Measurements from ENCODE around the gene HPCAL4. TPM values are rescaled to one million over a fixed set of nuclear protein-coding genes. Genes with fewer than 3 reads are reported as not detected.

The HPCAL4 gene
- total RNA-seq, 1 experiment from 2014 or later = not detected

GRCh38 chr1:39720094-39720999, 29.1 kb upstream of the HPCAL4 start:
- no peak overlapping the region for H3K4me3 ChIP-seq (ENCODE audit: insufficient read depth, low read depth, low read length)
- H3K36me3 ChIP-seq (replicated peaks; ENCODE audit: control insufficient read depth, insufficient read depth, low read length) = no peaks in the 10 kb centered on the region
- no peak for DNase-seq
- peaks cover 87% of the 10 kb centered on the region for H3K27me3 ChIP-seq (ENCODE audit: control insufficient read depth, insufficient read depth, low read length)

- H3K36me3 ChIP-seq (replicated peaks; ENCODE audit: control insufficient read depth, insufficient read depth, low read length) = no peaks in the 10 kb centered on the region
- DNase-seq = no peak
- no peak overlapping the region for H3K4me3 ChIP-seq (ENCODE audit: insufficient read depth, low read depth, low read length)
- H3K27me3 ChIP-seq (ENCODE audit: control insufficient read depth, insufficient read depth, low read length) = peaks cover 91% of the 10 kb centered on the region
Observed at GRCh38 chr1:39717809-39718208, 26.6 kb upstream of the HPCAL4 start.

- H3K36me3 ChIP-seq (replicated peaks; ENCODE audit: control insufficient read depth, insufficient read depth, low read length) = no peaks in the 10 kb centered on the region
- DNase-seq = no peak
- no peak overlapping the region for H3K4me3 ChIP-seq (ENCODE audit: insufficient read depth, low read depth, low read length)
- peaks cover 96% of the 10 kb centered on the region for H3K27me3 ChIP-seq (ENCODE audit: control insufficient read depth, insufficient read depth, low read length)
Observed at GRCh38 chr1:39713557-39713956, 22.3 kb upstream of the HPCAL4 start.

GRCh38 chr1:39711966-39712340, 20.7 kb upstream of the HPCAL4 start:
- DNase-seq = peak; percentile 58
- Histone ChIP-seq H3K27me3 (ENCODE audit: control insufficient read depth, insufficient read depth, low read length) (peaks cover 97% of the 10 kb centered on the region), H3K36me3 (replicated peaks; ENCODE audit: control insufficient read depth, insufficient read depth, low read length) (no peaks in the 10 kb centered on the region), H3K4me3 (ENCODE audit: insufficient read depth, low read depth, low read length) (no peak overlapping the region)

GRCh38 chr1:39711104-39711965, 20.1 kb upstream of the HPCAL4 start:
- no peak for DNase-seq
- no peaks in the 10 kb centered on the region for H3K36me3 ChIP-seq (replicated peaks; ENCODE audit: control insufficient read depth, insufficient read depth, low read length)
- peaks cover 97% of the 10 kb centered on the region for H3K27me3 ChIP-seq (ENCODE audit: control insufficient read depth, insufficient read depth, low read length)
- H3K4me3 ChIP-seq (ENCODE audit: insufficient read depth, low read depth, low read length) = no peak overlapping the region

- no peaks in the 10 kb centered on the region for H3K36me3 ChIP-seq (replicated peaks; ENCODE audit: control insufficient read depth, insufficient read depth, low read length)
- peaks cover 97% of the 10 kb centered on the region for H3K27me3 ChIP-seq (ENCODE audit: control insufficient read depth, insufficient read depth, low read length)
- H3K4me3 ChIP-seq (ENCODE audit: insufficient read depth, low read depth, low read length) = no peak overlapping the region
Observed at GRCh38 chr1:39707506-39707905, 16.3 kb upstream of the HPCAL4 start.

GRCh38 chr1:39704757-39705156, 13.5 kb upstream of the HPCAL4 start:
- Histone ChIP-seq H3K4me3 (ENCODE audit: insufficient read depth, low read depth, low read length) (no peak overlapping the region), H3K36me3 (replicated peaks; ENCODE audit: control insufficient read depth, insufficient read depth, low read length) (no peaks in the 10 kb centered on the region), H3K27me3 (ENCODE audit: control insufficient read depth, insufficient read depth, low read length) (peaks cover 94% of the 10 kb centered on the region)
- no peak for DNase-seq

More at GRCh38 chr1:39707506-39707905, 16.3 kb upstream of the HPCAL4 start:
- DNase-seq = no peak

- peaks cover 92% of the 10 kb centered on the region for H3K27me3 ChIP-seq (ENCODE audit: control insufficient read depth, insufficient read depth, low read length)
- H3K4me3 ChIP-seq (ENCODE audit: insufficient read depth, low read depth, low read length) = peak overlapping the region; percentile 22
- no peaks in the 10 kb centered on the region for H3K36me3 ChIP-seq (replicated peaks; ENCODE audit: control insufficient read depth, insufficient read depth, low read length)
- DNase-seq = no peak
Observed at GRCh38 chr1:39701049-39701439, 9.8 kb upstream of the HPCAL4 start.

GRCh38 chr1:39700348-39700747, 9.1 kb upstream of the HPCAL4 start:
- Histone ChIP-seq H3K27me3 (ENCODE audit: control insufficient read depth, insufficient read depth, low read length) (peaks cover 90% of the 10 kb centered on the region), H3K36me3 (replicated peaks; ENCODE audit: control insufficient read depth, insufficient read depth, low read length) (no peaks in the 10 kb centered on the region), H3K4me3 (ENCODE audit: insufficient read depth, low read depth, low read length) (no peak overlapping the region)
- DNase-seq = no peak

- no peak for DNase-seq
- Histone ChIP-seq H3K27me3 (ENCODE audit: control insufficient read depth, insufficient read depth, low read length) (peaks cover 91% of the 10 kb centered on the region), H3K4me3 (ENCODE audit: insufficient read depth, low read depth, low read length) (no peak overlapping the region), H3K36me3 (replicated peaks; ENCODE audit: control insufficient read depth, insufficient read depth, low read length) (no peaks in the 10 kb centered on the region)
Observed at GRCh38 chr1:39699419-39699818, 8.2 kb upstream of the HPCAL4 start.

- H3K27me3 ChIP-seq (ENCODE audit: control insufficient read depth, insufficient read depth, low read length) = peaks cover 91% of the 10 kb centered on the region
- H3K4me3 ChIP-seq (ENCODE audit: insufficient read depth, low read depth, low read length) = no peak overlapping the region
Observed at GRCh38 chr1:39698568-39698967, 7.3 kb upstream of the HPCAL4 start.

GRCh38 chr1:39696448-39696847, 5.2 kb upstream of the HPCAL4 start:
- no peak for DNase-seq
- peaks cover 93% of the 10 kb centered on the region for H3K27me3 ChIP-seq (ENCODE audit: control insufficient read depth, insufficient read depth, low read length)

More at GRCh38 chr1:39698568-39698967, 7.3 kb upstream of the HPCAL4 start:
- no peak for DNase-seq
- H3K36me3 ChIP-seq (replicated peaks; ENCODE audit: control insufficient read depth, insufficient read depth, low read length) = no peaks in the 10 kb centered on the region

GRCh38 chr1:39695016-39695415, 3.8 kb upstream of the HPCAL4 start:
- DNase-seq = peak; percentile 43
- Histone ChIP-seq H3K4me3 (ENCODE audit: insufficient read depth, low read depth, low read length) (no peak overlapping the region), H3K36me3 (replicated peaks; ENCODE audit: control insufficient read depth, insufficient read depth, low read length) (no peaks in the 10 kb centered on the region), H3K27me3 (ENCODE audit: control insufficient read depth, insufficient read depth, low read length) (peaks cover 94% of the 10 kb centered on the region)

More at GRCh38 chr1:39696448-39696847, 5.2 kb upstream of the HPCAL4 start:
- Histone ChIP-seq H3K4me3 (ENCODE audit: insufficient read depth, low read depth, low read length) (no peak overlapping the region), H3K36me3 (replicated peaks; ENCODE audit: control insufficient read depth, insufficient read depth, low read length) (no peaks in the 10 kb centered on the region)

- no peak overlapping the region for H3K4me3 ChIP-seq (ENCODE audit: insufficient read depth, low read depth, low read length)
- H3K36me3 ChIP-seq (replicated peaks; ENCODE audit: control insufficient read depth, insufficient read depth, low read length) = no peaks in the 10 kb centered on the region
- no peak for DNase-seq
- H3K27me3 ChIP-seq (ENCODE audit: control insufficient read depth, insufficient read depth, low read length) = peaks cover 98% of the 10 kb centered on the region
Observed at GRCh38 chr1:39694026-39694425, 2.8 kb upstream of the HPCAL4 start.
